IPS-20b (cell line): ENCODE data around the gene PRKG1.

ENCODE experiments used
- H3K27ac ChIP-seq: one replicate; pipeline ENCODE4 v1.5.1; 2013; ENCODE audit warnings: low read length
- H3K27me3 ChIP-seq: 2 replicates; pipeline ENCODE4 v1.6.1; 2013; ENCODE audit warnings: mild to moderate bottlenecking, low read length, inconsistent platforms; ENCODE audit not compliant: insufficient read depth
- H3K36me3 ChIP-seq: 2 replicates; pipeline ENCODE4 v1.6.1; 2013; ENCODE audit warnings: low read depth, mild to moderate bottlenecking, inconsistent platforms, low read length, moderate library complexity; ENCODE audit not compliant: insufficient read depth
- H3K4me1 ChIP-seq: 2 replicates; pipeline ENCODE4 v1.6.1; 2013; ENCODE audit warnings: mild to moderate bottlenecking, control low read depth, inconsistent platforms, low read length, moderate library complexity; ENCODE audit not compliant: insufficient read depth
- H3K4me3 ChIP-seq: 2 replicates; pipeline ENCODE4 v1.5.1; 2013; ENCODE audit warnings: mild to moderate bottlenecking, low read length, inconsistent platforms
- H3K9ac ChIP-seq: 2 replicates; pipeline ENCODE4 v1.6.1; 2013; ENCODE audit warnings: low read depth, mild to moderate bottlenecking, inconsistent platforms, low read length, moderate library complexity
- H3K9me3 ChIP-seq: 2 replicates; pipeline ENCODE4 v1.6.1; 2013; ENCODE audit warnings: mild to moderate bottlenecking, low read depth, low read length, inconsistent platforms; ENCODE audit not compliant: insufficient read depth

The PRKG1 gene

GRCh38 chr10:51707821-51708424, 633.6 kb downstream of the PRKG1 start:
- Histone ChIP-seq H3K27me3 (no peaks in the 10 kb centered on the region), H3K4me3 (no peak overlapping the region), H3K9ac (no peak overlapping the region), H3K27ac (no peak overlapping the region), H3K9me3 (no peaks in the 10 kb centered on the region), H3K4me1 (no peaks in the 10 kb centered on the region; the same call in 1 of the 2 replicates), H3K36me3 (no peaks in the 10 kb centered on the region)

- Histone ChIP-seq H3K9me3 (no peaks in the 10 kb centered on the region), H3K36me3 (no peaks in the 10 kb centered on the region), H3K27ac (no peak overlapping the region), H3K4me3 (no peak overlapping the region), H3K27me3 (no peaks in the 10 kb centered on the region), H3K4me1 (no peaks in the 10 kb centered on the region; the same call in 1 of the 2 replicates), H3K9ac (no peak overlapping the region)
Measured at GRCh38 chr10:51708609-51709008, 634.3 kb downstream of the PRKG1 start.

GRCh38 chr10:51709324-51709972, 635.2 kb downstream of the PRKG1 start:
- Histone ChIP-seq H3K9ac (no peak overlapping the region), H3K27me3 (no peaks in the 10 kb centered on the region), H3K4me1 (no peaks in the 10 kb centered on the region; the same call in 1 of the 2 replicates), H3K36me3 (no peaks in the 10 kb centered on the region), H3K4me3 (no peak overlapping the region), H3K9me3 (no peaks in the 10 kb centered on the region), H3K27ac (no peak overlapping the region)

- Histone ChIP-seq H3K27me3 (no peaks in the 10 kb centered on the region), H3K9ac (no peak overlapping the region), H3K9me3 (no peaks in the 10 kb centered on the region), H3K4me1 (no peaks in the 10 kb centered on the region; the same call in 1 of the 2 replicates), H3K36me3 (no peaks in the 10 kb centered on the region), H3K27ac (no peak overlapping the region), H3K4me3 (no peak overlapping the region)
Measured at GRCh38 chr10:51711519-51711891, 637.2 kb downstream of the PRKG1 start.

- no peak overlapping the region for H3K27ac ChIP-seq
- no peaks in the 10 kb centered on the region for H3K36me3 ChIP-seq
- no peak overlapping the region for H3K4me3 ChIP-seq
- H3K27me3 ChIP-seq: no peaks in the 10 kb centered on the region
- no peak overlapping the region for H3K9ac ChIP-seq
- H3K9me3 ChIP-seq: no peaks in the 10 kb centered on the region
- peaks cover 3% of the 10 kb centered on the region; the same call in 1 of the 2 replicates for H3K4me1 ChIP-seq
Measured at GRCh38 chr10:51716981-51717380, 642.7 kb downstream of the PRKG1 start.

- no peaks in the 10 kb centered on the region for H3K9me3 ChIP-seq
- H3K27ac ChIP-seq: no peak overlapping the region
- H3K27me3 ChIP-seq: no peaks in the 10 kb centered on the region
- H3K4me1 ChIP-seq: peaks cover 3% of the 10 kb centered on the region; the same call in 1 of the 2 replicates
- H3K9ac ChIP-seq: no peak overlapping the region
- H3K36me3 ChIP-seq: no peaks in the 10 kb centered on the region
- H3K4me3 ChIP-seq: no peak overlapping the region
Measured at GRCh38 chr10:51718804-51719291, 644.6 kb downstream of the PRKG1 start.

- no peak overlapping the region for H3K9ac ChIP-seq
- no peaks in the 10 kb centered on the region for H3K36me3 ChIP-seq
- no peak overlapping the region for H3K27ac ChIP-seq
- no peak overlapping the region for H3K4me3 ChIP-seq
- H3K9me3 ChIP-seq: no peaks in the 10 kb centered on the region
- H3K4me1 ChIP-seq: peaks cover under 1% of the 10 kb centered on the region; the same call in 1 of the 2 replicates
- H3K27me3 ChIP-seq: no peaks in the 10 kb centered on the region
Measured at GRCh38 chr10:51724038-51724437, 649.8 kb downstream of the PRKG1 start.

- no peak overlapping the region for H3K9ac ChIP-seq
- no peaks in the 10 kb centered on the region for H3K36me3 ChIP-seq
- no peak overlapping the region for H3K4me3 ChIP-seq
- H3K27ac ChIP-seq: no peak overlapping the region
- no peaks in the 10 kb centered on the region for H3K9me3 ChIP-seq
- H3K27me3 ChIP-seq: no peaks in the 10 kb centered on the region
- peaks cover 5% of the 10 kb centered on the region; the same call in 1 of the 2 replicates for H3K4me1 ChIP-seq
Measured at GRCh38 chr10:51729822-51730555, 655.7 kb downstream of the PRKG1 start.

- no peaks in the 10 kb centered on the region for H3K9me3 ChIP-seq
- no peak overlapping the region for H3K27ac ChIP-seq
- peaks cover 5% of the 10 kb centered on the region; the same call in 1 of the 2 replicates for H3K4me1 ChIP-seq
- no peaks in the 10 kb centered on the region for H3K27me3 ChIP-seq
- H3K9ac ChIP-seq: no peak overlapping the region
- H3K4me3 ChIP-seq: no peak overlapping the region
- H3K36me3 ChIP-seq: no peaks in the 10 kb centered on the region
Measured at GRCh38 chr10:51733057-51733456, 658.8 kb downstream of the PRKG1 start.

GRCh38 chr10:51743146-51743545, 668.9 kb downstream of the PRKG1 start:
- no peaks in the 10 kb centered on the region for H3K36me3 ChIP-seq
- H3K27ac ChIP-seq: no peak overlapping the region
- no peaks in the 10 kb centered on the region for H3K9me3 ChIP-seq
- peaks cover 4% of the 10 kb centered on the region; the same call in 1 of the 2 replicates for H3K4me1 ChIP-seq
- no peaks in the 10 kb centered on the region for H3K27me3 ChIP-seq
- no peak overlapping the region for H3K9ac ChIP-seq
- H3K4me3 ChIP-seq: no peak overlapping the region

- Histone ChIP-seq H3K27ac (no peak overlapping the region), H3K36me3 (no peaks in the 10 kb centered on the region), H3K27me3 (no peaks in the 10 kb centered on the region), H3K4me1 (peaks cover 4% of the 10 kb centered on the region; the same call in 1 of the 2 replicates), H3K4me3 (no peak overlapping the region), H3K9me3 (no peaks in the 10 kb centered on the region), H3K9ac (no peak overlapping the region)
Measured at GRCh38 chr10:51744235-51745000, 670.1 kb downstream of the PRKG1 start.
